ENCODE data around the gene AP1S1.
"Not testable (repeated sequence)": the region's sequence is repeated elsewhere in the genome, so short reads cannot be mapped to it uniquely, and the experiment has no call there.

AP1S1 gene

GRCh38 chr7:101171442-101171837 lies 17.2 kb downstream of the AP1S1 start:
- no peak for DNase-seq

GRCh38 chr7:101172005-101172853 lies 18.0 kb downstream of the AP1S1 start:
- DNase-seq: no peak

GRCh38 chr7:101172854-101173751 lies 18.8 kb downstream of the AP1S1 start:
- no peak for DNase-seq

GRCh38 chr7:101173752-101174244 lies 19.5 kb downstream of the AP1S1 start:
- peak; percentile 45 for DNase-seq

GRCh38 chr7:101174322-101174854 lies 20.1 kb downstream of the AP1S1 start:
- DNase-seq: no peak

GRCh38 chr7:101175664-101176063 lies 21.4 kb downstream of the AP1S1 start:
- no peak for DNase-seq

- no peak for DNase-seq
Observed at GRCh38 chr7:101177644-101178043, 23.4 kb downstream of the AP1S1 start.

GRCh38 chr7:101179117-101179516 lies 24.8 kb downstream of the AP1S1 start:
- no peak for DNase-seq

- no peak for DNase-seq
Observed at GRCh38 chr7:101179713-101180112, 25.4 kb downstream of the AP1S1 start.

- no peak for DNase-seq
Observed at GRCh38 chr7:101180130-101180755, 26.0 kb downstream of the AP1S1 start, which contains the start of gene NAT16. Gene NAT16, minus strand, starts transcription at chr7:101180293. Its CDS starts 5,486 bp downstream, at chr7:101174807.

GRCh38 chr7:101185258-101185839 lies 31.1 kb downstream of the AP1S1 start:
- no peak for DNase-seq

- no peak for DNase-seq
Observed at GRCh38 chr7:101186194-101186593, 31.9 kb downstream of the AP1S1 start.

GRCh38 chr7:101186844-101187428 lies 32.7 kb downstream of the AP1S1 start:
- DNase-seq: no peak

- no peak for DNase-seq
Observed at GRCh38 chr7:101189109-101189508, 34.8 kb downstream of the AP1S1 start.

GRCh38 chr7:101195884-101196283 lies 41.6 kb downstream of the AP1S1 start:
- no peak for DNase-seq

GRCh38 chr7:101197991-101198390 lies 43.7 kb downstream of the AP1S1 start:
- no peak for DNase-seq

GRCh38 chr7:101198476-101198875 lies 44.2 kb downstream of the AP1S1 start:
- no peak for DNase-seq

- DNase-seq: not testable (repeated sequence)
Observed at GRCh38 chr7:101199522-101199921, 45.2 kb downstream of the AP1S1 start.

GRCh38 chr7:101200504-101200861 lies 46.2 kb downstream of the AP1S1 start:
- no peak for DNase-seq

GRCh38 chr7:101200862-101201599 lies 46.8 kb downstream of the AP1S1 start, which contains the start of gene MOGAT3:
Gene MOGAT3, minus strand, starts transcription at chr7:101201036. Its CDS starts 182 bp downstream, at chr7:101200854.
- no peak for DNase-seq

Measured in activated effector memory CD4-positive, alpha-beta T cell treated with Interleukin-2 at 50 U/mL for 16 hours (primary cell).